Posterior cingulate gyrus (tissue), 11 donors: ENCODE results near the gene TEP1.
"Not testable (repeated sequence)": the region's sequence is repeated elsewhere in the genome, so short reads cannot be mapped to it uniquely, and the experiment has no call there.

Experiments
- DNase-seq, 10 donors: peaks; one replicate each; pipeline versions ENCODE4 v3.0.0 to v3.0.0-alpha.2; 2020 to 2021; ENCODE audit warnings: mixed read lengths in 3 of 10
- intact Hi-C: fragments of 100-400 bp; cut with DNase I; formaldehyde crosslinking; loops from one replicate; pipeline ENCODE4 v1.15.1; 2023

The TEP1 gene

DNA sequence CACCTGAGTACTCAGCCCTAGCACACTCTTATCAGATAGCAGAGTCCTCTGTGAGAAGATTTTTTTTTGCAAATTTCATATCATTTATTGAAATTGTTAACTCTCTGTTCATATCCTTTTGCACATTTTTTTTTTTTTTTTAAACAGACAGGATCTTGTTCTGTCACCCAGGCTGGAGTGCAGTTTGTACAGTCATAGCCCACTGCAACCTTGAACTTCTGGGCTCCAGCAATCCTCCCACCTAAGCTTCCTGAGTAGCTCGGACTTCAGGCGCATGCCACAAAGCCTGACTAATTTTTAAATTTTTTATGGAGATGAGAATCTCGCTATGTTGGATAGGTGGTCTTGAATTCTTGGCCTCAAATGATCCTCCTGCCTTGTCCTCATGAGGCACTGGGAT lies 65.6 kb downstream of the TEP1 start:
- DNase-seq = no peak
- intact Hi-C loops = no loop called here

DNA sequence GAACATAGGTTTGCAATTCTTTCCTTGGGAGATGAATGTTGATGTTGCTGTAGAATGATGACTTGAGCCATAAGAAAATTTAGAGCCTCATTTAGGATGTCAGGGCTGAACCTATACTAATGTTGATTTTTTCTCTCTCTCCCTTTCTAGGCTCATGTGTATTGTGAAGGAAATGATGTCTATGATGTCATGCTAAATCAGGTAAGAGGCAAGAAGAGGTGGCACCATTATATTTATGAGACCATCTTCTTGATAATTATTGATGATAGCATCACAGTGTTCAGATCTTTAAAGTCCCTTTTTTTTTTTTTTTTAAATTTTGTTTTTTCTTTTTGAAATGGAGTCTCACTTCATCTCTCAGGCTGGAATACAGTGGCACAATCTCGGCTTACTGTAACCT lies 66.6 kb downstream of the TEP1 start:
- no peak for DNase-seq
- intact Hi-C loops = no loop called here

DNA sequence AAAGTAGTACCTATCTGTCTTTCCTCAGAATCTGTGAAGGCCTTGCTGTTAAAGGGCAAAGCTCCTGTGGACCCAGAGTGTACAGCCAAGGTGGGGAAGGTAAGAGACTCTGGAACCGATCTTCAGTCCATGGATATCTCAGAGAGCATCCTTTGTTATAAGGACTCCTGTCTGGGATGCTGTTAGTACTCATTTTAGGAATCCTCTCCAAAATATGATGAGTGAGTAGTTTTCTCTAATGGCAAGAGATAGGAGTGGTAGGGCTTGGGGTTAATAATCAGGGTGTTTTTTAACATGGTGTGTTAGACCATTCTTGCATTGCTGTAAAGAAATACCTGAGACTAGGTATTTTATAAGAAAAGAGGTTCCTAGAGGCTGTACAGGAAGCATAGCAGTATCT lies 67.9 kb downstream of the TEP1 start:
- intact Hi-C loops = no loop called here
- no peak for DNase-seq

DNA sequence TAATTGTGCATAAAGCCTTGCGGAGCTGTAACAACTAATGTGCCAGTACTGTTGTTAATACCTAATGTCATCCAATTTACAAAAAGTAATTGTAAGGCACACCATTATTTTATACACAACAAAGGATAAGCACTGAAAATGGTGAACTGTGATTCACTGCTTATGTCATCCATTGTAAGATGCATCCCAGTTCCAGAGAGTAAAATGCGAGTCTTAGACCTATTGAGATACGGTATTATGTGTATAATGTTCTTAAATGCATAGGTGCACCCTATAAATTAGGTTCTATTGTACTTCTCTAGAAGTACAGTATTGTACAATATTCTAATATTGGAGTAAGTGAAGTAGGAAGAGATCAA lies 69.5 kb downstream of the TEP1 start:
- intact Hi-C loops = loop anchor here (1.0 to 5.0 kb wide), 5 partner anchors 17 to 338 kb away; partner anchors contain the start of genes APEX1, RNASE4 and TEP1
- DNase-seq = no peak

DNA sequence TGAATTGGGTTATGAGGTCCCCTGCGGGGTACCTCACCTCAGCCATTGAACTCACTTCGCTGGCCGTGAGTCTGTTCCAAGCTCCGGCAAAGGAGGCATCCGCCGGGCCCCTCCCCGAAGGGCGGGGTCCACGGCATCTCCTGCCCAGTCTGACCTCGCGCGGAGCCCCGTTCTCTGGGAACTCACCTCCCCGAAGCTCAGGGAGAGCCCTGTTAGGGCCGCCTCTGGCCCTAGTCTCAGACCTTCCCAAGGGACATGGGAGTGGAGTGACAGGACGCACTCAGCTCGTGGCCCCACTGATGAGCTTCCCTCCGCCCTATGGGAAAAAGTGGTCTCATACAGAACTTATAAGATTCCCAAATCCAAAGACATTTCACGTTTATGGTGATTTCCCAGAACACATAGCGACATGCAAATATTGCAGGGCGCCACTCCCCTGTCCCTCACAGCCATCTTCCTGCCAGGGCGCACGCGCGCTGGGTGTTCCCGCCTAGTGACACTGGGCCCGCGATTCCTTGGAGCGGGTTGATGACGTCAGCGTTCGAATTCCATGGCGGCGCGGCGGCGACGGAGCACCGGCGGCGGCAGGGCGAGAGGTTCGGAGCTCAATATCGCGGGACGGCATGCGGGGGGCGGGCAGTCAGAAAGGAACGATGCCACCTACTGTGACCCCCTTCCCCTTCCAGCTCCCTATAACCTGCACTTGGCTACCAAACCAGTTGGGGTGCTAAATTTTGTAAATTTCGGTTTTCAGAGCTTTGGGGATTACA lies 70.0 kb downstream of the TEP1 start, which contains the start of gene PARP2:
Gene PARP2 (plus strand): TSS at position 544 of the 770 bp plus-strand sequence. CDS start 7 bp downstream, at position 551.
- intact Hi-C loops = loop anchor here (1.0 to 5.0 kb wide), 5 partner anchors 16 to 339 kb away; partner anchors contain the start of genes APEX1, RNASE4 and TEP1
- DNase-seq = peak; percentile 95 to 100 (median 96)

DNA sequence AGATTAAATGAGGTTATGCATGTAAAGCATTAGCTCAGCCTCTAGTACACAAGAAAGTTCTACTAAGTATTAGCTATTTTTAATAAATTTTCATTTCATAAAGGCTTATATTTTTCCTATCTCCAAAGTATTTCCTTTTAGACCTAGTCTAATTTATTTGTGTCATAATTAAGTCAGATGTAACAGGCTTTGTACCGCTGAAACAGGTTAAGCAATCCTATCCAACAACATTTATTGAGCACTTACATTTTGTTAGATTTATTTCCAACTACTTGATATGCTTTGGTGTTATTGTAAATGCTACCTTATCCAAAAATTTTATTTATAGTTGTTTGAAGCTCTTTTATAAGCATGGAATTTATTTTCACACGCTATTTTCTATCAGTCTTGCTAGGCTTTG lies 71.7 kb downstream of the TEP1 start:
- DNase-seq = no peak
- intact Hi-C loops = loop anchor here (2.0 to 5.0 kb wide), 4 partner anchors 15 to 341 kb away; partner anchors contain the start of genes APEX1, RNASE4 and TEP1

DNA sequence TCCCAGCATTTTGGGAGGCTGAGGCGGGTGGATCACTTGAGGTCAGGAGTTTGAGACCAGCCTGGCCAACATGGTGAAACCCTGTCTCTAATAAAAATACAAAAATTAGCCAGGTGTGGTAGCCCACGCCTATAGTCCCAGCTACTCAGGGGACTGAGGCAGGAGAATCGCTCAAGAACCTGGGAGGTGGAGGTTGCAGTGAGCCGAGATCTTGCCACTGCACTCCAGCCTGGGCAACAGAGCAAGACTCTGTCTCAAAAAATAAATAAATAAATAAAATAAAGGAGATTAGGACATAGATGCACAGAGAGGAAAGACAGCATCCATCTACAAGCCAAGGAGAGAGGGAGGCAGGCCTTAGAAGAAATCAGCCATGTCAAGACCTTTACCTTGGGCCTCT lies 72.3 kb downstream of the TEP1 start:
- DNase-seq = not testable (repeated sequence)
- intact Hi-C loops = loop anchor here (5.0 kb wide), 3 partner anchors 71 to 341 kb away; partner anchors contain the start of genes APEX1, RNASE4 and TEP1

DNA sequence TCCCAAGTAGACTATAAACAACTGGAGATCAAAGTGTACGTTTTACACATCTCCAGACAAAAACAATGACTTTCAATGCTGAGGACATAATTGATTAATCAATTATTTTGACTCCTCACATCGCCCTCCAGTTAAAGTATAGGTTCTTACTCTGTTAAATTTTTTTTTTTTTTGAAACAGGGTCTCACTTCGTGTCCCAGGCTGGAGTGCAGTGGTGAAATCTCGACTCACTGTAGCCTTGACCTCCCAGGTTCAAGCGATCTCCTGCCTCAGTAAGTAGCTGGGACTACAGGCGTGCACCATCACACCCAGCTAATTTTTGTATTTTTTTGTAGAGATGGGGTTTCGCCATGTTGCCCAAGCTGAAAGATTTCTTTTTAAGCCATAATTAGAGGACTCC lies 79.3 kb downstream of the TEP1 start:
- intact Hi-C loops = no loop called here

DNA sequence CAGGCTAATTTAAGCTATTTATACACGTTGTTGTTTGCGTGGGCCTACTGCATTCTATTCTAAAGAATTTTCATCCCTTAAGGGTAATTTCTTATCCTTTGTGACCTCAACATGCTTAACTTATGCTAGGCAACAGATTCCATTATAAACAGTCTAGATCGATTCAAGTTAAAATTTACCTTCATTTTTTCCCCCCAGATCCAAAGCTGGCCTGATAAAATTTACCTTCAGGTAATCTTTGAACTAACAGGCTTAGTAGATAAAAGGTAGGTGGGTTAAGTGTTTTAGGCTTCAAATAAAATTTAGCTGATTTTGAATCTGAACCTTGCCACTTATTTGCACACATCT lies 79.8 kb downstream of the TEP1 start:
- intact Hi-C loops = no loop called here
- DNase-seq = no peak

More for the DNA sequence above, 79.3 kb downstream of the TEP1 start:
- no peak for DNase-seq

DNA sequence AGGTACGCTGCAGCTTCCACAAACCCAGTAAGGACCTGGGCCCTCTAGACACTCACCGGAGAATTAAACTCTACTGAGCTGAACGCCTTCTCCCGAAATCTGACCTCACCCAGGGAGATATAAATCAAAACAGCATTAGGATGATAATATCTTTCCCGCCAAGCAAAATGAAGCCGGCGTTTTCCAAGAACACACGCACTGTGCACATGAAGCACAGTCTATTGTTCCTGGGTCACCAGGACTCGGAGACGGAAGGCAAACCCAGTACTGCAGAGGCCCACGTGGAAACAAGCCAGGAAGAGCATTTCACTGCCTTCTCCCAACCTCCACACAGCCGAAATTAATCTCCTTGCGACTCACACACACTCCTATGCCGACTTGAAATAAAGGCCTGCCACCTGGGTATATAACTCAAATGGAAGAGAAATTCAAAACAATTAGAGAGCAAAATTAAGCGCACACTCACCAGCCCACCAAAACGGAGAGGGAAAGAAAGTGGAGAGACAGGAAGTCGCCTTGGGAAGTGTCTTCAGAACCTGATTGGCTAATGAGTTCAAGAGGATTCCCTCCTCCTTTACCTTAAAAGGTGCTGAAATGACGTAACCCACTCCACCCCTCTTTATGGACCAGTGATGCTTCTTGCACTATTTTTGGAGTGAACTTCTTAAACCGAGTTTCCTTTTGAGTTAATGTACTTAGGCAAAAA lies 80.4 kb downstream of the TEP1 start, which contains the start of gene CCNB1IP1:
Gene CCNB1IP1 (minus strand): TSS at position 492 of the 706 bp plus-strand sequence. CDS start 16,756 bp downstream, outside the sequence.
- intact Hi-C loops = no loop called here

DNA sequence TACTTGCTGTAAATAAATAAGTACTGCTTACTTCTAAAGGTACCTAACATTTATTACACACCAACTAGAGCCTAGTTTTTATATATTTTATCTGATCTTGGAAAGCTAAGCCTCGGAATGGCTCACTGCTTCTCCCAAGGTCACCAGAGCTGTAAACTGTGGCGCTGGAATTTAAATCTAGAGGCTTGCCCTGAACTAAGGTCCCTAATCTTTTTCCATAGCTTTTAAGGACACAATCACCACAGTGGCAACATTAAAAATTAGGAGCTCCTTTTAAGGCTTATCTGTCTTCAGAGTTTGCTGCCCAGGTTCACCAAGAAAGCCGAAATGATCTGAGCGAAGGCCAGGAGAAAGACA lies 80.9 kb downstream of the TEP1 start:
- DNase-seq = no peak
- intact Hi-C loops = no loop called here

More for the DNA sequence above, 80.4 kb downstream of the TEP1 start, which contains the start of gene CCNB1IP1:
- DNase-seq = peak in 7 of 10 donors; percentile 36 to 84 (median 43)

DNA sequence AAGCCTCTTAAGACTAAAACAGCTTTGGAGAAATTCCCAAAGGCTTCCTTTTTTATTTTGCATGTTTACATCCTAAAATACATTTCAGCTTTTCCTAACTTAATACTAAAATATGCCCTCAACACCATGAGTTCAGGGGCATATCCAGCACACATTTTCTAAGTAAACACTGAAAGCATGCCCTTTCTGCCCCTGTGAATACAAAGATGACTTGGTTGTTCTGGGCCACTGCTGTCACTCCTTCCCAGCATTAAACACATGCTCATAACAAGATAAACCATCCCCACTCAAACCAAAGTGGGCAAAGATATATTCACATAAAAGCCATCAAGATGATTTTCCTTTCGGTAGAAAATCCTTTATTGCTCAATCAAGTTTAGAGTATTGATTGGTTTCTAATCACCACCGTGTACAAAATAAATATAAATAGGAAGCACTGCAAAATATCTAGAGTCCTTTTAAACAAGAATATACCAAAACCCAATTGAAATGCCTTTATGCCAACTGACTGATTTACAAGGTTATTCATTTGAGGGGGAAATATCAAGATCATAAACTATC lies 82.2 kb downstream of the TEP1 start:
- DNase-seq = no peak
- intact Hi-C loops = no loop called here

DNA sequence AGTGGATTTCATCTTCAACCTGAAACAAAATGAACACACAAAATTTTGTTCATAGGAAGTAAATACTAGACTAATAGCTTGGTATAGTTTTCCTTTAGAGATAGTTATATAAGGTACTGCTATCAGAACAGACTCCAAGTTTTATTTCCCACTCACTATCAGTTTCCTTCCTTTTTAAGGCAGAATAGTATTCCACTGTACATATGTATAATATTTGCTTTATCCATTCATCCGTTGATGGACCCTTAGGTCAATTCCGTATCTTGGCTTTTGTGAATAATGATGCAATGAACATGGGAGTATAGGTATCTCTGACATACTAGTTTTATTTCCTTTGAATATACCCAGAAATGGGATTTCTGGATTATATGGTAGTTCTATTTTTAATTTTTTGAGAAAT lies 83.9 kb downstream of the TEP1 start:
- no peak for DNase-seq
- intact Hi-C loops = no loop called here

DNA sequence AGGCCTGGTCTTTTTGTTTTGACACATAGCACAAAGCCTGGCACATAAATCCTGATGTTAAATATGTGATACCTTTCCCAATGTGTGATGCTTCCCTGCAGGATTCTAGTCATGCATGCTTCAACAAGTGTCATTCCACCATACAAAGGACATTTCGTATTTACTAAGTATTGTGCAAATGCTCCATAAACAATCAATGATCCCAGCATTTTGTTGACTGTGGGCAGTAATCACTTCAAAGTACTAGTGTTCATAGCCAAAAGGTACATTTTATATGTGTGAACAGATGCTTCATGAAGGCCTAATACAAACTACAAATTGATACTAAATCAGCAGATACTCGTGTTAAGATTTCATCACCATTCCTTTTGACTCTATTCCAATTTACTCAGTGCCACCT lies 84.6 kb downstream of the TEP1 start:
- no peak for DNase-seq
- intact Hi-C loops = no loop called here

DNA sequence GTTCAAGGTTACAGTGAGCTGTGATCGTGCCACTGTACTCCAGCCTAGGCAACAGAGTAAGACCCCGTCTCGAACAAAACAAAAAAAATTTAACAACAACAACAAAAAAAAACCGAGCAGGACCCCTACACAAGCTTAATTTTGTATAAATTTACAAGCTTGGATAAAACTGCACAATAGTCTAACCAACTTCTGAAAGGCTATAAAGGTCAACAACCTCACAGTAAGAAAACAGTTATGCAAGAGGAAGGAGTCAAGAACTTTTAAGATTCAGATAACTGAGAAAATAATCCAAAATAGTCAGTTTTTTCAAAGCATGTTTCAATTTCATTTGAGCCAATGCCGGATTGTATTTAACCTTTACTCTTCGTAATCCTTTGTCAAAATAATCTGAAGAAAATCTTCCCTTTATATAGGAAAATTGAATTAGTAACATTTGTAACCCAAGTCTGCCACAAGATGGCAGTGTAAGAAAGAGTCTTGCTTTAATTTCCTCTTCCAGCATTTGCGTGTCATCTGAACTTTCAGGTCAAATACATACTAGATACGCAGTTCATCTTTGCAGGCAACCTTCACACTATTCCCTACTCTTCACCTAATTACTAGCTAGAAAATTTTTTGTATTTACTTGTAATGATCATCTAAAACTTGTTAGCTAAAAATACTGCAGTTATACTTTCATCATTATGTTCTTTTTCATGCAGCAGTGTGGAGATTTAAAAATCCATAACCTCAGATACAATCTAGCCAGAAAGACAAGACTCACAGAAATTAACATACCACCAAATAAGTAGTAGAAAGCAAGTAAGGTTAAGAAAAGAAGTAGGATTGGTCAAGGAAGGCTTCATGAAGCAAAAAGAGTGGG lies 86.1 kb downstream of the TEP1 start:
- intact Hi-C loops = loop anchor here (1.0 to 2.0 kb wide), 3 partner anchors 16 to 364 kb away; partner anchors contain the start of gene PARP2
- DNase-seq = no peak

DNA sequence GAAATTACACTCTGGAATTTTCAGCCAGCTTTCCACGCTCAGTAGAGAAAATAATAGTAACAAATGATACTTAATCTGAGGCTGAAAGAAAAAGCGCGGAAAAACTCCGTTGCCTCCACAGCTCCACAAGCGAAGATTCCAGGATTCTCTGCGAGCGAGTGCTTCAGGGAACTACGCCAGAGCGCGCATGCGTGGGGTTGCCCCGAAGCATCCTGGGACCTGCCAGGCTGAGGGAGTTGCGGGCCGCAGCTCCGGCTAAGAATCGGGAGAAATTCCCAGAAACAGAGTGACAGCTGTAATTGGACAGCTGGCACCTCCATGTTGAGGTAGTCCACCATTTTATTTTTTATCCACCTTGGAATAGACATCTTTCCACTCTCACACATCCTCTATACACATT lies 95.6 kb downstream of the TEP1 start:
- intact Hi-C loops = no loop called here
- no peak for DNase-seq
